WERI-Rb-1 (cell line): Measurements from ENCODE around the gene FAH.
"Not testable (repeated sequence)": the region's sequence is repeated elsewhere in the genome, so short reads cannot be mapped to it uniquely, and the experiment has no call there.

Source experiments
- DNase-seq: peaks from one replicate; pipeline ENCODE4 v3.0.0-alpha.2; 2020
- H3K27ac ChIP-seq: fragments of 250-450 bp; sonication (Bioruptor Pico); 2 replicates; pipeline ENCODE4 v1.5.1; 2020; ENCODE audit warnings: mild to moderate bottlenecking, moderate library complexity
- H3K27me3 ChIP-seq: fragments of 250-450 bp; sonication (Bioruptor Pico); 2 replicates; pipeline ENCODE4 v1.5.1; 2021; ENCODE audit warnings: mild to moderate bottlenecking, low read depth, moderate library complexity; ENCODE audit not compliant: insufficient read depth, severe bottlenecking
- H3K36me3 ChIP-seq: fragments of 250-450 bp; sonication (Bioruptor Pico); 2 replicates; pipeline ENCODE4 v1.5.1; 2020; ENCODE audit warnings: mild to moderate bottlenecking, moderate library complexity
- H3K4me3 ChIP-seq: 2 replicates; pipeline ENCODE4 v1.5.1; 2011; ENCODE audit warnings: low read depth, mild to moderate bottlenecking, control low read depth, low read length
- H3K9me3 ChIP-seq: fragments of 250-450 bp; sonication (Bioruptor Pico); 2 replicates; pipeline ENCODE4 v1.5.1; 2021; ENCODE audit warnings: mild to moderate bottlenecking, moderate library complexity; ENCODE audit not compliant: severe bottlenecking
- TF ChIP-seq, protein P1 (sequence below): IDR thresholded peaks from 2 replicates; pipeline ENCODE4 v1.5.1; 2011; ENCODE audit warnings: low read depth, mild to moderate bottlenecking, control low read depth, inconsistent platforms, low read length

Gene FAH

GRCh38 chr15:80151576-80151975 lies 1.2 kb upstream of the FAH start:
- Histone ChIP-seq H3K9me3 (no peaks in the 10 kb centered on the region), H3K27ac (no peak overlapping the region), H3K36me3 (no peaks in the 10 kb centered on the region), H3K27me3 (no peaks in the 10 kb centered on the region), H3K4me3 (no peak overlapping the region)
- DNase-seq = no peak
- TF ChIP-seq, protein P1, sequence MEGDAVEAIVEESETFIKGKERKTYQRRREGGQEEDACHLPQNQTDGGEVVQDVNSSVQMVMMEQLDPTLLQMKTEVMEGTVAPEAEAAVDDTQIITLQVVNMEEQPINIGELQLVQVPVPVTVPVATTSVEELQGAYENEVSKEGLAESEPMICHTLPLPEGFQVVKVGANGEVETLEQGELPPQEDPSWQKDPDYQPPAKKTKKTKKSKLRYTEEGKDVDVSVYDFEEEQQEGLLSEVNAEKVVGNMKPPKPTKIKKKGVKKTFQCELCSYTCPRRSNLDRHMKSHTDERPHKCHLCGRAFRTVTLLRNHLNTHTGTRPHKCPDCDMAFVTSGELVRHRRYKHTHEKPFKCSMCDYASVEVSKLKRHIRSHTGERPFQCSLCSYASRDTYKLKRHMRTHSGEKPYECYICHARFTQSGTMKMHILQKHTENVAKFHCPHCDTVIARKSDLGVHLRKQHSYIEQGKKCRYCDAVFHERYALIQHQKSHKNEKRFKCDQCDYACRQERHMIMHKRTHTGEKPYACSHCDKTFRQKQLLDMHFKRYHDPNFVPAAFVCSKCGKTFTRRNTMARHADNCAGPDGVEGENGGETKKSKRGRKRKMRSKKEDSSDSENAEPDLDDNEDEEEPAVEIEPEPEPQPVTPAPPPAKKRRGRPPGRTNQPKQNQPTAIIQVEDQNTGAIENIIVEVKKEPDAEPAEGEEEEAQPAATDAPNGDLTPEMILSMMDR = no peak

GRCh38 chr15:80152180-80152895 lies 461 bp upstream of the FAH start:
- Histone ChIP-seq H3K36me3 (no peaks in the 10 kb centered on the region), H3K27ac (no peak overlapping the region), H3K9me3 (no peaks in the 10 kb centered on the region), H3K27me3 (no peaks in the 10 kb centered on the region), H3K4me3 (peak overlapping the region; percentile 68)
- TF ChIP-seq, protein P1 = no peak
- peak; percentile 98 for DNase-seq

DNA sequence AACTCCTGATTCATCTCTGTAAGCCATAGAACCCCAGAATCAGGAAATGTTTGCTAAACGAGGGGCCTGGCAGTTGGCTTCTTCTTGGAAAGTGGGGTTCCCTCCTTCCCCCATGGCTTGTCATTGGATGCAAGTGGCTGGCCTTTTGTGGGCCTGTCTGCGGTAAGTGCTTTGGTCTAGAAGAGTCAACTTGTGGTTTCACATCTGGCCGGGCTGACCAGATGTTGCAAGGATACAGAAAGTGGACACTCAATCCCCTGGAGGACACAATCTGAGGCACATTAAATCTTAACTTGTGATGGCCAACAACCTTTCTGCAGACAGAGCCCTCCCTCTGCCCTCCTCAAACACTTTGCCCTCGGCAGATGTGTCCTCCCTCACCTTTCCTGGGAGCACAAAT lies 1.1 kb downstream of the FAH start:
- Histone ChIP-seq H3K9me3 (no peaks in the 10 kb centered on the region), H3K27ac (no peak overlapping the region), H3K36me3 (no peaks in the 10 kb centered on the region), H3K27me3 (no peaks in the 10 kb centered on the region), H3K4me3 (no peak overlapping the region)
- DNase-seq = no peak
- TF ChIP-seq, protein P1 = no peak

- H3K27ac ChIP-seq = no peak overlapping the region
- H3K4me3 ChIP-seq = no peak overlapping the region
- no peaks in the 10 kb centered on the region for H3K9me3 ChIP-seq
- DNase-seq = no peak
- H3K36me3 ChIP-seq = no peaks in the 10 kb centered on the region
- TF ChIP-seq, protein P1 = no peak
- H3K27me3 ChIP-seq = no peaks in the 10 kb centered on the region
Measured at GRCh38 chr15:80154336-80154735, 1.5 kb downstream of the FAH start.

DNA sequence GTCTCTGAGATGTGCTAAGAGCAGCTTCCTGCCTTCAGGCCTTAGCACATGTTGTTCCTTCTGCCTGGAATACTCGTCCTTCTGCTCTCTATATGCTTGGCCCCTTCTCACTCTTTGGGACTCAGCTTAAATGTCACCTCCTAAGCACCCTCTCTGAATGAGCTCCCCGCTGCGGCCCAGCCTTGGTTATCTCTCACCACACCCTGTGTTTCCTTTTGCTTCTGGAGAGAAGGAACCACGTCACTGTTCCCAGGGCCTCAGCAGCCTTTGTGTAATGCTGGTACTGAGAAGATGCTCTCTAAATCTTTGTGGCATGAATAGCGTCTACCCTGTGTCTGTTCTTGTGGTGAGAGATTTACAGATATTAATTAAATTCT lies 2.2 kb downstream of the FAH start:
- no peaks in the 10 kb centered on the region for H3K9me3 ChIP-seq
- H3K27ac ChIP-seq = no peak overlapping the region
- no peak overlapping the region for H3K4me3 ChIP-seq
- no peaks in the 10 kb centered on the region for H3K27me3 ChIP-seq
- TF ChIP-seq, protein P1 = no peak
- no peak for DNase-seq
- H3K36me3 ChIP-seq = no peaks in the 10 kb centered on the region

GRCh38 chr15:80155378-80156175 lies 2.8 kb downstream of the FAH start:
- H3K27me3 ChIP-seq, H3K27ac ChIP-seq, H3K9me3 ChIP-seq, DNase-seq, H3K36me3 ChIP-seq, H3K4me3 ChIP-seq: not testable (repeated sequence)
